ENCODE results near the gene SLC5A1.

Gene SLC5A1

DNA sequence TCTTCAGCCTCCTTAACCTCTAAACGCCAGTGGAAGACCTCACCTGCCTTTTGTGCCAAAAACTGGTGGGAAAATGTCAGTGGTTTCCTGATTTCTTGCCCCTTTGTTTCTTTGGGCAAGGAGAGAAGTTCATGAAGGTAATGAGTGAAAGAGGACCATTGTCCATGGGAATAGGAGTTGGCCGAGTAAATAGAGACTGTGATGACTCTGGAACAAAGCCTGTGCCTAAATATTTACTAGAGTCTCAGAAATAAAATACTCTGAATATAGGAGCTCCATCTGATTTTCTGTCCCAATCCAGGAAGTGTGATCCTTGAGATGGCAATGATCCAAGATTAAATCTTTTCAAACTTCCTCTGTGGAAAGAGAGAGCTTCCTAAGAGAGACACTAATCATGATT, 12.0 kb downstream of the SLC5A1 start:
- Histone ChIP-seq H3K27me3 (ENCODE audit: insufficient read depth, low read length) (no peaks in the 10 kb centered on the region), H3K4me1 (ENCODE audit: insufficient read depth, low read length) (no peaks in the 10 kb centered on the region)

DNA sequence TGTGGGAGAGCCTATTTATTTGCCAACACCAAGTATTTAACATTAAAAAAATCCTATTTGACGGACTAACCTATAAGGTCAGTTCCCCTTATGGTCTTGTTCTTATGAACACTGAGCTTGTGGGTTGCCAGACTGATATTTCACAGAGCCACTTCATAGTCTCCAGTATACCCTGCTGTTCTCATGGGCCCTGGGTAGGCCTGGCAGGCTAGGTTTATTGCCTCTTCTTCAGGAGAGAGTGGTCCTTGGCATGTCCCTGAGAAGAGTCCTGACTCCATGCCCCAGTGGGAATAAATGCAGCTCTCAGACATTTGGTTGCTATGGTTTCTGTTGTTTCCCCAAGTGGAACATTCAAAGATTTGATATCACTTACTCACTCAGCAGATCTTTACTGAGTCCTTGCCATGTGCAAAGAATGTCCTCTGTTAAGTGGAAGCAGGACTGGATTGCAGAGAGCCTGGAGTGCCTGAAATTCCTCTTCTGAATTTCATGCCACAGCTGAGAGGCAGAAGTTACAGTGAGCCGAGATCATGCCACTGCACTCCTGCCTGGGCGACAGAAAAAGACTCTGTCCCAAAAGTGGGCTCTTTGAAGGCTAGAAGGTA, 15.7 kb downstream of the SLC5A1 start:
- H3K27me3 ChIP-seq (ENCODE audit: insufficient read depth, low read length): no peaks in the 10 kb centered on the region

More for the DNA sequence above, 12.0 kb downstream of the SLC5A1 start:
- Histone ChIP-seq H2AFZ (ENCODE audit: low read depth, low read length) (no peak overlapping the region), H3K36me3 (ENCODE audit: insufficient read depth, low read length) (no peaks in the 10 kb centered on the region), H3K4me3 (ENCODE audit: low read length) (no peak overlapping the region), H3K9me3 (ENCODE audit: low read length) (no peaks in the 10 kb centered on the region)

DNA sequence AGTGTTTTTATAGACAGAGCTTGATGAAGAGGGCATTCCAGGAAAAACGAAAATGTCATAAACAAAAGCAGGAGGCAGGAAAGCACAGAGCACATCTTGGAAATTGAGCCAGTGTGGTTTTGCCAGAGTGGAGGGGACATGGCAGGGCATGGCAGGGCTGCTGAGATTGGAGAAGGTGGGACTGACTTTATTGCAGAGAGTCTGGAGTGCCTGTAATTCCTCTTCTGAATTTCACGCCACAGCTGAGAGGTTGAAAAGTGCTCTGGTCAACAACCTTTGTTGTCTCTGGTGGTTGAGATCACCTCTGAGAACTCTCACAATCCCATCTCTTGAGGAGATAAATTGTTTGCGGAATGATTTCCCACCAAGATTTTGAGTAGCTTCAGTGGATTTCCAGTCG, 16.4 kb downstream of the SLC5A1 start:
- H3K27me3 ChIP-seq (ENCODE audit: insufficient read depth, low read length): peaks cover under 1% of the 10 kb centered on the region
- no peak overlapping the region for H2AFZ ChIP-seq (ENCODE audit: low read depth, low read length)
- no peak overlapping the region for H3K4me3 ChIP-seq (ENCODE audit: low read length)
- no peaks in the 10 kb centered on the region for H3K9me3 ChIP-seq (ENCODE audit: low read length)
- H3K4me1 ChIP-seq (ENCODE audit: insufficient read depth, low read length): no peaks in the 10 kb centered on the region
- H3K36me3 ChIP-seq (ENCODE audit: insufficient read depth, low read length): no peaks in the 10 kb centered on the region

More for the DNA sequence above, 15.7 kb downstream of the SLC5A1 start:
- Histone ChIP-seq H3K36me3 (ENCODE audit: insufficient read depth, low read length) (no peaks in the 10 kb centered on the region), H3K9me3 (ENCODE audit: low read length) (no peaks in the 10 kb centered on the region), H3K4me3 (ENCODE audit: low read length) (no peak overlapping the region), H3K4me1 (ENCODE audit: insufficient read depth, low read length) (no peaks in the 10 kb centered on the region), H2AFZ (ENCODE audit: low read depth, low read length) (no peak overlapping the region)

DNA sequence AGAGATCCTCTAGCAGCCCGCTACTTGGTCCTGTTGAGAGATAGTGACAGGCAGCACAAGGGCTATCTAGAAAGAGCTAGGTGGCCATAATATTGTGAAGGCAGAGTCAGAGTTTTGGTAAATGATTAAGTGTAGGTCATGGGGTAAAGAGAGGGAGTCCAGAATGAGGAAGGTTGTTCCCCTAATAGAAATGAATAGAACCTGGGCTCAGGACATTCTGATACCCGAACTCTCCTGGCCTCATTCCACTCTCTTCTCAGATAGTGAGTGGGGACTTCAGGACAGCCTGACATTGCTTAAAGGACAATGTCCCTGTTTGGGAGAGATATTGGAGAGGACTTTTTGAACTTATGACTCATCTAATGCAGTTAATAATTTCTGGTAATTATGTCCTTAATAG, 20.6 kb downstream of the SLC5A1 start:
- H2AFZ ChIP-seq (ENCODE audit: low read depth, low read length): no peak overlapping the region
- H3K4me1 ChIP-seq (ENCODE audit: insufficient read depth, low read length): no peaks in the 10 kb centered on the region
- no peak overlapping the region for H3K4me3 ChIP-seq (ENCODE audit: low read length)
- H3K9me3 ChIP-seq (ENCODE audit: low read length): no peaks in the 10 kb centered on the region
- no peaks in the 10 kb centered on the region for H3K36me3 ChIP-seq (ENCODE audit: insufficient read depth, low read length)
- H3K27me3 ChIP-seq (ENCODE audit: insufficient read depth, low read length): peaks cover 8% of the 10 kb centered on the region

DNA sequence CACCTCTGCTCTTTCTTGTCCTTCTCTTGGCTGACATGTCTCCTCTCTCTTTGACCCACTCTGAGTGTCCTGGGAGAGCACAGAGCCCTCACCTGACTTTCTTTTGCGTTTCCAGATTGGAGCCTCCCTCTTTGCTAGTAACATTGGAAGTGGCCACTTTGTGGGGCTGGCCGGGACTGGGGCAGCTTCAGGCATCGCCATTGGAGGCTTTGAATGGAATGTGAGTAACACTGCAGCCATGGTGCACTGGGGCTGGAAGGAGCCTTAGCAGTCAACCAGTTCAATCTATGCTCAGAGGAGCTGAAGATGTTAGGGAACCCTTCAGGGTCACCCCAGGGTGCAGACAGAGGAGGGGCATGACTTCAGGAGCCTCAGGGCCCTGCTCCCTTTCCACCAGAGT, 23.8 kb downstream of the SLC5A1 start:
- Histone ChIP-seq H3K4me3 (ENCODE audit: low read length) (no peak overlapping the region), H3K9me3 (ENCODE audit: low read length) (no peaks in the 10 kb centered on the region), H3K36me3 (ENCODE audit: insufficient read depth, low read length) (no peaks in the 10 kb centered on the region), H2AFZ (ENCODE audit: low read depth, low read length) (no peak overlapping the region), H3K4me1 (ENCODE audit: insufficient read depth, low read length) (no peaks in the 10 kb centered on the region), H3K27me3 (ENCODE audit: insufficient read depth, low read length) (peaks cover 8% of the 10 kb centered on the region)

DNA sequence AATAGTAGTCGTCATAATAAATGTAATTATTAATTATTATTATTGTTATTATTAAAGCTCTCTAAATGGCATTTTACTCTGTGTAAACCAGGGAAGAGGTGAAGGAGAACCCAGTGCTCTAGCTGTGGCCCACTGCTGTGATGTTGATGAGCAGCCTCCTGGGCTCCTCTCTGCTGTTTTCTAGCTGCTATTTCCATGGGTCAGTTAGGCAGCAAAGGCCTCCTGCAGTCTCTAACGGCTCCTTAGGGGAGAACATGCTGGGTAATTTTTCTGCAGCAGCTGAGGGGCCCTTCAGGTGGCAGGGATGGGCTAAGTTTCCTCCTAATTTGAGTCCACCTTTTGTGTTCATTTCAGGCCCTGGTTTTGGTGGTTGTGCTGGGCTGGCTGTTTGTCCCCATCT, 24.6 kb downstream of the SLC5A1 start:
- Histone ChIP-seq H3K4me1 (ENCODE audit: insufficient read depth, low read length) (no peaks in the 10 kb centered on the region), H3K36me3 (ENCODE audit: insufficient read depth, low read length) (no peaks in the 10 kb centered on the region), H2AFZ (ENCODE audit: low read depth, low read length) (no peak overlapping the region), H3K27me3 (ENCODE audit: insufficient read depth, low read length) (peaks cover 8% of the 10 kb centered on the region), H3K9me3 (ENCODE audit: low read length) (no peaks in the 10 kb centered on the region), H3K4me3 (ENCODE audit: low read length) (no peak overlapping the region)

DNA sequence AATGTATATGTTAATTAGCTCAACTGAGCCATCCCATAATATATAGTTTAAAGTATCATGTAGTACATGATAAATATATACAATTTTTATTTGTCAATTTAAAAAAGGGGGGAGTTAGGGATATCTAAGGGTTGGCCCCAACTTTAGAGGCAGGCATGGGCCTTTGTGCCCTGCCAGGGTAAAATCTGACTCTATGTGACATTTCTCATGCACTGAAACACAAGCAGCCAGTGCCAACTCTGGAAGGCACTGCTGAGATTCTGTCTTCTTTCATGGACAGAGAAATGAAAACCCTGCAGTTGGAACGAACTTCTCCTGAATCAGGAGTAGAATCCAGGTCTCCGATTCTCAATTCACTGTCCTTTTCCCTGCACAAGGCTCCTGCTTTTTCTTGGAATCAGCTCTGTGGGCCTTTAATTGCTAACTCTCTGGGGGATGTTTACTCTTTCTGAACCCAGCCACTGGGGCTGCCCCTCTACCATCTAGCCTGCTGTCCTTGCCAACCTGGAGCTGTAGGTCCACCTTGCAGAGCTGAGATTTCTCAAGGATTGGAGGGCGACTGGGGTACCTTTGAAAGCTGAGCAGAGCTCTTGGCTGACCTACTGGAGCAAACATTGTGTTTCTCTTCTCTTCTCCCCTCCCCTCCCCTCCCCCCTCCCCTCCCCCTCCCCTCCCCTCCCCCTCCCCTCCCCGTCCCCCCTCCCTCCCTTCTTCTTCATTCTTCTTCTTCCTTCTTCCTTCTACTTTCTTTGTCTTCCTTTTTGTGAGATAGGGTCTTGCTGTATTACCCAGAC, 26.7 kb downstream of the SLC5A1 start:
- Histone ChIP-seq H3K36me3 (ENCODE audit: insufficient read depth, low read length) (no peaks in the 10 kb centered on the region), H2AFZ (ENCODE audit: low read depth, low read length) (no peak overlapping the region), H3K27me3 (ENCODE audit: insufficient read depth, low read length) (peaks cover 5% of the 10 kb centered on the region), H3K4me3 (ENCODE audit: low read length) (no peak overlapping the region), H3K9me3 (ENCODE audit: low read length) (no peaks in the 10 kb centered on the region), H3K4me1 (ENCODE audit: insufficient read depth, low read length) (no peaks in the 10 kb centered on the region)

DNA sequence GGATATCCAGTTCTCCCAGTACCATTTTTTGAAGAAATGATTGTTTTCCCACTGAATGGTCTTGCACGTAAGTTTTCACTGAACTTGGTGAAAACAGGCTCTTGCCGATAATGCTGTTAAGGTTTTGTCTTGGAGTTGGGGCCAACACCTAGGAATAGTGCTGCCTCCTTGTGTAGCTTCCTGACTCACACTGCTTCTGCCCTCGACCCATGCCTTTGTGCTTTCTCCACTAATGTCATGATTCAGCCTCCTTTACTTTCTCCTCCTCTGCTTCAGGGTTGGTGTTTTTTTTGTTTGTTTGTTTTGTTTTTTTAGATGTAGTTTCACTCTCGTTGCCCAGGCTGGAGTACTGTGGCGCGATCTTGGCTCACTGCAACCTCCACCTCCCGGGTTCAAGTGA, 30.2 kb downstream of the SLC5A1 start:
- H3K27me3 ChIP-seq (ENCODE audit: insufficient read depth, low read length): peaks cover 8% of the 10 kb centered on the region
- H3K4me1 ChIP-seq (ENCODE audit: insufficient read depth, low read length): no peaks in the 10 kb centered on the region
- H3K9me3 ChIP-seq (ENCODE audit: low read length): no peaks in the 10 kb centered on the region
- no peak overlapping the region for H2AFZ ChIP-seq (ENCODE audit: low read depth, low read length)
- no peaks in the 10 kb centered on the region for H3K36me3 ChIP-seq (ENCODE audit: insufficient read depth, low read length)
- H3K4me3 ChIP-seq (ENCODE audit: low read length): no peak overlapping the region

DNA sequence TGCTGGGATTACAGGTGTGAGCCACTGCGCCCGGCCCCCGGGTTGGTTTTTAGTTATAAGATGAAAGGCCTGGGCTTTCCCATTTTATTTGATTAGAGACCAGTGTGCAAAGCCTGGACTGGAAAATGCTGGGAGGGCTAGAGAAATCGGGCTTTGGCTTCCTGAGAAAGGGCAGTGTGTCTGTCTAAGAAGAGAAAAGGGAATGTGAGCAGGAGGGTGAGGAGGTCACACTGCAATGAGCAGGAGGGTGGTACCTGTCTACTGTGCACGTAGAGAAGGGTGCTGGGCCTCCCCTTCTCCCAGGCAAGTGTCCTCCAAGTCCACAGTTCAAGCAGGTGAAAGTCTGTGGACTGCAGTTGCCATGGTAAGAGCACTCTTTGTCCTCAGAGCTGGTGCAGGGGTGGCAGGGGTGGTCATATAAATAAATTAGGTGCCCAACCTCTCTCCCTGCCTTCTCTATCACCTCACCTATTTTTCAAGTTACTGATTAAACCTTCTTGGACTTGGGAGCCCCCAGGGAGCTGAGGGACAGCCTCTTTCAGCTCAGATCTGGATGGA, 30.8 kb downstream of the SLC5A1 start:
- H2AFZ ChIP-seq (ENCODE audit: low read depth, low read length): no peak overlapping the region
- H3K27me3 ChIP-seq (ENCODE audit: insufficient read depth, low read length): peaks cover 4% of the 10 kb centered on the region
- H3K4me3 ChIP-seq (ENCODE audit: low read length): no peak overlapping the region

DNA sequence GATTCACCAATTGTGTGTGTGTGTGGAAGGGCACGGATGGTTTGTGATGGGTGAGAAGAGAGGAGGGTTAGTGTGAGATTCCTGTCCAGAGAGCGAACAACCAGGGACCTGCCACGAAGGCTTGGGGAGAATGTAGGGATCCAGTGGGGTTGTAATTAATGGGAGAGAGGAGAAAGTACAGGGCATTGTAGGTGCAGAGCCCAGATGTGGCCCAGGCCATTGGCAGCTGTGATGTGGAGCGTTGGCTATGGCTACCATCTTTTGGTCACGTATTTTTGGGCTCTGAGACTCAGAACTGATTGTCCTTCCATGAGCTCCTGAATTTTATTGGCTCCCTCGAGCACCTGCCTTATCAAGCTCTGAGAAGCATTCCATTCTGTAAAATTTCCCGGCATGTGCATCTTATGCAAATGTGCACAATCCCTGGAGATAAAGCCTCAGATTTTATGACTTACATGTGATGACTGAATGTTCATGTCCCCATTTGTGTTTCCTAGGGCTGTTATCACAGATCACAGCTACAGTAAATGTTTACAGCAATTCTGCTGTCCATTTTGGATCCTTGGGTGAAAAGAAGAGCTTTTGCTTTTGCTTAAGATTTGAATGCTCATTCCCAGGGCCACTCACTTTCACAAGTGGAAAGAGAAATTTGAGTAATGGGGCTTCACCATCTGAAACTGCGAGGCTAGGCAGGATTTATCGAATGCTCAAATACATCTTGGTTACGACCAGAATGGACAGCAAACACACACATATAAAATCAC, 33.1 kb downstream of the SLC5A1 start:
- no peak overlapping the region for H2AFZ ChIP-seq (ENCODE audit: low read depth, low read length)
- H3K36me3 ChIP-seq (ENCODE audit: insufficient read depth, low read length): no peaks in the 10 kb centered on the region
- no peaks in the 10 kb centered on the region for H3K9me3 ChIP-seq (ENCODE audit: low read length)
- no peak overlapping the region for H3K4me3 ChIP-seq (ENCODE audit: low read length)
- peaks cover 4% of the 10 kb centered on the region for H3K27me3 ChIP-seq (ENCODE audit: insufficient read depth, low read length)
- H3K4me1 ChIP-seq (ENCODE audit: insufficient read depth, low read length): peaks cover 9% of the 10 kb centered on the region

More for the DNA sequence above, 30.8 kb downstream of the SLC5A1 start:
- Histone ChIP-seq H3K36me3 (ENCODE audit: insufficient read depth, low read length) (no peaks in the 10 kb centered on the region), H3K9me3 (ENCODE audit: low read length) (no peaks in the 10 kb centered on the region), H3K4me1 (ENCODE audit: insufficient read depth, low read length) (peaks cover 1% of the 10 kb centered on the region)

DNA sequence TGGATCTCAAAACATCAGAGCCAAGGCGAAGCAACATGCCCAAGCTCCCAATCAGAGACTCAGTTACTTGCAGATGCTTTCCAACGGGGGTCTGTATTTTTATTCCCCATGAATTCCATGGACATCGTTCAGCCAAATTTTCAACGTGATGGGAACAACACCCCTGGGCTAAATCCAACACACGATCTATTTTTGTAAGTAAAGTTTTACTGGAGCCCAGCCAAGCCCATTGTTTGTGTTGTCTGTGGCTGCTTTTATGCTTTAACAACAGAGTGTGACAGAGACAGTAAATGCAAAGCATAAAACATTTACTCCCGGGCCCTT, 33.7 kb downstream of the SLC5A1 start:
- peaks cover 4% of the 10 kb centered on the region for H3K27me3 ChIP-seq (ENCODE audit: insufficient read depth, low read length)

DNA sequence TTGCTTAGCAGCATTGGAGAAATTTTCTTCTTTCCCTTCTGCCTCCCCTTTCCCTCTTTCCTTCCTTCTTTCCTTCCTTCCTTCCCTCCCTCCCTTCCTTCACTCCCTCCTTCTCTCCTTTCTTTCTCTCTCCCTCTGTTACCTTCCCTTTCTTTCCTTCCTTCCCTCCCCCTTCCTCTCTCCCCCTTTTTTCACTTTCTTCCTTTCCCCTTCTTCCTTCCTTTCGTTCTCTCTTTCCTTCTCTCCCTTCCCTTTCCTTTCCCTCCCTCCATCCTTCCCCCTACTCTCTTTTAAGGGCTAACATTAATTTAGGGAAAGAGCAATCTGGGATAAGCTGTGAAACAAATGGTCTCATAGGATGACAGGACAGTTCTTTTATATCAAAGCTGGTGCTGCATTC, 34.1 kb downstream of the SLC5A1 start:
- H3K27me3 ChIP-seq (ENCODE audit: insufficient read depth, low read length): peaks cover 4% of the 10 kb centered on the region
- H3K9me3 ChIP-seq (ENCODE audit: low read length): no peaks in the 10 kb centered on the region
- no peak overlapping the region for H3K4me3 ChIP-seq (ENCODE audit: low read length)
- H2AFZ ChIP-seq (ENCODE audit: low read depth, low read length): no peak overlapping the region
- H3K4me1 ChIP-seq (ENCODE audit: insufficient read depth, low read length): peaks cover 9% of the 10 kb centered on the region
- H3K36me3 ChIP-seq (ENCODE audit: insufficient read depth, low read length): no peaks in the 10 kb centered on the region

More for the DNA sequence above, 33.7 kb downstream of the SLC5A1 start:
- H3K36me3 ChIP-seq (ENCODE audit: insufficient read depth, low read length): no peaks in the 10 kb centered on the region
- H3K4me1 ChIP-seq (ENCODE audit: insufficient read depth, low read length): peaks cover 9% of the 10 kb centered on the region
- no peaks in the 10 kb centered on the region for H3K9me3 ChIP-seq (ENCODE audit: low read length)
- H2AFZ ChIP-seq (ENCODE audit: low read depth, low read length): no peak overlapping the region
- no peak overlapping the region for H3K4me3 ChIP-seq (ENCODE audit: low read length)

Data from neuron (in vitro differentiated cells).